CD4-positive, CD25-positive, alpha-beta regulatory T cell (primary cell): ENCODE results near the gene SEPTIN12. TPM values are rescaled to one million over a fixed set of nuclear protein-coding genes. Genes with fewer than 3 reads are reported as not detected.
"Not testable (repeated sequence)": the region's sequence is repeated elsewhere in the genome, so short reads cannot be mapped to it uniquely, and the experiment has no call there.

Experiments
- ATAC-seq, 2 donors: fragments of 150-1000 bp; cut with Tn5 transposase; one replicate each; pipeline ENCODE4 v1.10.0; 2021; ENCODE audit warnings: low read depth in 2 of 2, moderate number of reproducible peaks in 2 of 2, moderate library complexity in 1 of 2
- DNase-seq, 3 donors: peaks; one replicate each; pipeline versions ENCODE4 v3.0.0 to v3.0.0-alpha.2; 2012 to 2022; ENCODE audit warnings: mixed read lengths in 1 of 3
- H3K27ac ChIP-seq: one replicate; pipeline ENCODE4 v1.7.0; 2013; ENCODE audit warnings: mild to moderate bottlenecking, low read length; ENCODE audit not compliant: insufficient read depth, poor library complexity, severe bottlenecking
- H3K27me3 ChIP-seq: one replicate; pipeline ENCODE4 v1.7.0; 2013; ENCODE audit warnings: low read length; ENCODE audit not compliant: control insufficient read depth, insufficient read depth
- H3K36me3 ChIP-seq: one replicate; pipeline ENCODE4 v1.7.0; 2013; ENCODE audit warnings: mild to moderate bottlenecking, low read length, moderate library complexity; ENCODE audit not compliant: control insufficient read depth, insufficient read depth
- H3K4me1 ChIP-seq: 2 replicates; pipeline ENCODE4 v1.7.0; 2013; ENCODE audit warnings: mild to moderate bottlenecking, low read length; ENCODE audit not compliant: insufficient read depth, control insufficient read depth, poor library complexity, severe bottlenecking
- H3K4me3 ChIP-seq: one replicate; pipeline ENCODE4 v1.7.0; 2013; ENCODE audit warnings: low read depth, mild to moderate bottlenecking, low read length, moderate library complexity
- H3K9me3 ChIP-seq, 2 experiments: 1 replicate in 1 of 2; 2 replicates in 1 of 2; pipeline ENCODE4 v1.7.0; 2013; ENCODE audit warnings: low read length in 2 of 2, mild to moderate bottlenecking in 1 of 2, moderate library complexity in 1 of 2; ENCODE audit not compliant: control insufficient read depth in 2 of 2
- H3K27ac Mint-ChIP-seq, 3 donors: one replicate each; pipeline ENCODE4 v1.8.0; 2020 to 2022; ENCODE audit warnings: mild to moderate bottlenecking in 3 of 3, mixed read lengths in 3 of 3, moderate library complexity in 2 of 3
- H3K27me3 Mint-ChIP-seq: one replicate; pipeline ENCODE4 v1.8.0; 2022; ENCODE audit warnings: mild to moderate bottlenecking, mixed read lengths
- H3K36me3 Mint-ChIP-seq: one replicate; pipeline ENCODE4 v1.8.0; 2020; ENCODE audit warnings: mixed read lengths
- H3K4me1 Mint-ChIP-seq, 4 donors: one replicate each; pipeline ENCODE4 v1.8.0; 2020 to 2022; ENCODE audit warnings: mixed read lengths in 4 of 4, mild to moderate bottlenecking in 1 of 4
- H3K4me3 Mint-ChIP-seq, 4 donors: one replicate each; pipeline ENCODE4 v1.8.0; 2020 to 2022; ENCODE audit warnings: mild to moderate bottlenecking in 4 of 4, mixed read lengths in 4 of 4, moderate library complexity in 3 of 4
- H3K9me3 Mint-ChIP-seq, 7 donors: one replicate each; pipeline ENCODE4 v1.8.0; 2020 to 2022; ENCODE audit warnings: mixed read lengths in 7 of 7, mild to moderate bottlenecking in 3 of 7, moderate library complexity in 2 of 7
- polyA plus RNA-seq, 4 donors: library from polyadenylated mRNA; unstranded; fragments of 300-500 nt; fragmentation: Illumina TruSeq; gene quantifications; one replicate each; pipeline ENCODE4 v1.2.3, GENCODE V29; 2021
- total RNA-seq: library from RNA; stranded (reverse); gene quantifications from one replicate; pipeline ENCODE4 v1.2.3, GENCODE V29; 2022

The SEPTIN12 gene
- total and polyA plus RNA-seq, 5 donors from 2014 or later: 0.27 TPM; not detected in 4

GRCh38 chr16:4747906-4748681 lies 40.1 kb downstream of the SEPTIN12 start:
- DNase-seq: no peak
- no peaks in the 10 kb centered on the region for H3K4me1 ChIP-seq
- H3K36me3 ChIP-seq: peaks cover 20% of the 10 kb centered on the region
- H3K27ac ChIP-seq: no peak overlapping the region
- peaks cover 5% of the 10 kb centered on the region for H3K36me3 Mint-ChIP-seq
- no peak overlapping the region for H3K4me3 ChIP-seq
- H3K27me3 ChIP-seq: no peaks in the 10 kb centered on the region
- peak overlapping the region; percentile 33 to 63 (median 35) for H3K27ac Mint-ChIP-seq
- H3K4me3 Mint-ChIP-seq: peak overlapping the region in 2 of 4 donors; percentile 2 to 59
- no peaks in the 10 kb centered on the region for H3K9me3 Mint-ChIP-seq
- H3K9me3 ChIP-seq: no peaks in the 10 kb centered on the region
- H3K27me3 Mint-ChIP-seq: peaks cover 1% of the 10 kb centered on the region
- ATAC-seq: no peak
- H3K4me1 Mint-ChIP-seq: peaks cover 5 to 22% (median 8%) of the 10 kb centered on the region in 4 donors

- peaks cover 12% of the 10 kb centered on the region for H3K36me3 ChIP-seq
- Mint-ChIP-seq H3K27ac (peak overlapping the region in 2 of 3 donors; percentile 33 to 63), H3K27me3 (peaks cover 5% of the 10 kb centered on the region), H3K4me1 (peaks cover 5 to 23% (median 8%) of the 10 kb centered on the region in 4 donors), H3K9me3 (no peaks in the 10 kb centered on the region), H3K4me3 (no peak overlapping the region), H3K36me3 (peaks cover 5% of the 10 kb centered on the region)
- no peak overlapping the region for H3K4me3 ChIP-seq
- no peaks in the 10 kb centered on the region for H3K9me3 ChIP-seq
- H3K4me1 ChIP-seq: no peaks in the 10 kb centered on the region
- H3K27me3 ChIP-seq: no peaks in the 10 kb centered on the region
- ATAC-seq (no peak), DNase-seq (no peak)
- H3K27ac ChIP-seq: no peak overlapping the region
Observed at GRCh38 chr16:4746991-4747574, 41.1 kb downstream of the SEPTIN12 start.

- ATAC-seq (no peak), DNase-seq (no peak)
- Histone ChIP-seq H3K9me3 (no peaks in the 10 kb centered on the region), H3K27ac (no peak overlapping the region), H3K27me3 (no peaks in the 10 kb centered on the region), H3K4me3 (no peak overlapping the region), H3K4me1 (no peaks in the 10 kb centered on the region), H3K36me3 (peaks cover 5% of the 10 kb centered on the region)
- Mint-ChIP-seq H3K4me1 (peaks cover 5 to 23% (median 8%) of the 10 kb centered on the region in 4 donors), H3K27ac (peak overlapping the region in 1 of 3 donors; percentile 9), H3K27me3 (peaks cover 5% of the 10 kb centered on the region), H3K9me3 (no peaks in the 10 kb centered on the region), H3K4me3 (no peak overlapping the region), H3K36me3 (peaks cover 5% of the 10 kb centered on the region)
Observed at GRCh38 chr16:4746215-4746614, 41.9 kb downstream of the SEPTIN12 start.

- H3K4me3 Mint-ChIP-seq: no peak overlapping the region
- no peaks in the 10 kb centered on the region for H3K36me3 ChIP-seq
- no peak for DNase-seq
- peaks cover 5 to 23% (median 8%) of the 10 kb centered on the region in 4 donors for H3K4me1 Mint-ChIP-seq
- H3K27me3 Mint-ChIP-seq: peaks cover 5% of the 10 kb centered on the region
- H3K27ac ChIP-seq: no peak overlapping the region
- H3K4me1 ChIP-seq: no peaks in the 10 kb centered on the region
- no peaks in the 10 kb centered on the region for H3K9me3 Mint-ChIP-seq
- no peak for ATAC-seq
- no peak overlapping the region for H3K27ac Mint-ChIP-seq
- H3K36me3 Mint-ChIP-seq: no peaks in the 10 kb centered on the region
- H3K27me3 ChIP-seq: no peaks in the 10 kb centered on the region
- H3K4me3 ChIP-seq: no peak overlapping the region
- H3K9me3 ChIP-seq: no peaks in the 10 kb centered on the region
Observed at GRCh38 chr16:4745274-4745569, 42.9 kb downstream of the SEPTIN12 start.

- Histone ChIP-seq H3K4me1 (no peaks in the 10 kb centered on the region), H3K9me3 (no peaks in the 10 kb centered on the region), H3K27me3 (no peaks in the 10 kb centered on the region), H3K27ac (no peak overlapping the region), H3K4me3 (no peak overlapping the region), H3K36me3 (no peaks in the 10 kb centered on the region)
- H3K4me1 Mint-ChIP-seq: peaks cover 5 to 23% (median 8%) of the 10 kb centered on the region in 4 donors
- H3K9me3 Mint-ChIP-seq: no peaks in the 10 kb centered on the region
- H3K4me3 Mint-ChIP-seq: no peak overlapping the region
- no peak for DNase-seq
- H3K27me3 Mint-ChIP-seq: peaks cover 5% of the 10 kb centered on the region
- no peak overlapping the region for H3K27ac Mint-ChIP-seq
- no peak for ATAC-seq
- no peaks in the 10 kb centered on the region for H3K36me3 Mint-ChIP-seq
Observed at GRCh38 chr16:4744555-4745273, 43.4 kb downstream of the SEPTIN12 start.

- H3K4me1 Mint-ChIP-seq: peaks cover 5 to 21% (median 8%) of the 10 kb centered on the region in 4 donors
- H3K36me3 Mint-ChIP-seq: no peaks in the 10 kb centered on the region
- ATAC-seq (no peak), DNase-seq (no peak)
- Histone ChIP-seq H3K4me1 (no peaks in the 10 kb centered on the region), H3K9me3 (no peaks in the 10 kb centered on the region), H3K36me3 (no peaks in the 10 kb centered on the region), H3K27me3 (no peaks in the 10 kb centered on the region), H3K4me3 (peak overlapping the region; percentile 24), H3K27ac (no peak overlapping the region)
- H3K27me3 Mint-ChIP-seq: peaks cover 5% of the 10 kb centered on the region
- no peaks in the 10 kb centered on the region for H3K9me3 Mint-ChIP-seq
- no peak overlapping the region for H3K27ac Mint-ChIP-seq
- peak overlapping the region in 3 of 4 donors; percentile 11 to 73 (median 66) for H3K4me3 Mint-ChIP-seq
Observed at GRCh38 chr16:4743226-4743878, 44.8 kb downstream of the SEPTIN12 start.

- H3K27ac Mint-ChIP-seq, H3K27me3 ChIP-seq, DNase-seq, H3K4me3 ChIP-seq, ATAC-seq, H3K9me3 ChIP-seq, H3K36me3 ChIP-seq, H3K27ac ChIP-seq, H3K36me3 Mint-ChIP-seq, H3K27me3 Mint-ChIP-seq, H3K9me3 Mint-ChIP-seq: not testable (repeated sequence)
- H3K4me3 Mint-ChIP-seq: peak overlapping the region in 1 of 4 donors; percentile 71
- H3K4me1 Mint-ChIP-seq: peaks cover 0 to 16% (median 10%) of the 10 kb centered on the region in 4 donors
- peaks cover 16% of the 10 kb centered on the region for H3K4me1 ChIP-seq
Observed at GRCh38 chr16:4738370-4738769, 49.8 kb downstream of the SEPTIN12 start.
